ENCODE data around the gene MVB12B.

MVB12B gene

DNA sequence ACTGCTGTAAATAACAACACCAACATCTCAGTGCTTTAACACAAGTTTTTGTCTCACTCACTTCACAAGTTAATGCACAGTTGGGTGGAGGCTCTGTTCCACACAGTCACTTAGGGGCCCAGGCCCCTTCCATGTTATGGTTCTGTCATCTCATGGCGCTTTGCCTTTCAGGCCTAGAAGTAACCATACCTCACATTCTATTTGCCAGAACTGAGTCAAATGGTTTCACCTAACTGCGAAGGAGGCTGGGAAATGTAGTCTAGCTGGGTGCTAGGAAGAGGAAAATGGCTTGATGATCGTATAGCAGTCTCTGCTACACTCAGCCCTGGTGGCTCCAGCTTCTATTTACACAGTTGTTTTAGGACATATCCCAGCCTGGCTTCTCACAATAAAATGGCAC lies 23.1 kb upstream of the MVB12B start:
- no peak for DNase-seq (ENCODE audit: low read depth)

DNA sequence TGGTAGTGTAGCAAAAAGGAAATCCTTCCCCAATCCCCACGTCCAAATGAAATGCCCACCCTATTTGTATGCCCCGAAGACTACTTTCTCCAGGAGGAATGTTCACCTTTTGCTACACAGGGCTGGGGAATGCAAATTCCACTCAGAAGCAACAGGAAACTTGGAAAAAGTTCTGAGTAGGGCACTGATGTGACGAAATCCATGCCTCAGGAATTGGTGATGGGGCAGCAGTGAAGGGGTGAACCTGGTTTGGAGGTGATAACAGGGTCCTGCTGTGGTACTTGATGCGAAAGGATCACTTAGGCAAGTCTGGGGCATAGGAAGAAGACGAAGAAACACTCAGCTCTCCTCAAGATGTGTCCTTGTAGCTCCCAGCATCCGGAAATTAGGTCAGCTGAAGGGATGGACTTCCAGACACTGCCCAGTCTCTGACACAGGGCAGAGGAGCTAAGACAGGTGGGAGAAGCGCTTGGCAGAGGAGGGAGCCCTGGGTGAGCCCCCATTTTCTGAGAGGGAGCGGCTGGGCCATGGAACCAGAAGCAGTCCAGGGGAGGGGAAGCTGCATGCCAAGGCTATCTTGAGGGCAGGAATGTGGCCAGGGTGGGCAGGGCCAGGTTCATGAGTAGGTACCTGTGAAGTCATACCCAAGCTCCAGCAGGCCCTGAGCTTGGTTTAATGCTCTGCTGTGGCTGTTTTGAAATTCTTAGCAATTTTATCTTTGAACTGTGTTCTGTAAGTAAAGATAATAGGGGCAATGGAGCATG lies 22.2 kb upstream of the MVB12B start:
- DNase-seq (ENCODE audit: low read depth) = no peak

DNA sequence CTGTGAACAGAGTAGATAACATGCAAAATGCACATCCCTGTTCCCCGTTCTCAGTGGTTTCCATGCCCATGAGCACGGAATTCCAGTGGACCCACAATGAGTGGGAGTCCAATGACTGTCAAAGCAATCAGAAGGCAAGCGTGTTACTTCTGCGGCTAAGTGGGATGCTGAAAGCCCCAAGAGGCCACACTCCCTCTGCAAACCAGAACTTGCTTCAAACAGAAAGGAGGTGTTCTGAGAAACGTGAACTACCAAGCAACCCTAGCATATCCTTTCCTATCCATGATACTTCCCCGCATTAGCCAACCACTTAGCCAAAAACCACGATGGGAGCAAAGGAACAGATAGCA lies 21.7 kb upstream of the MVB12B start:
- no peak for DNase-seq (ENCODE audit: low read depth)

DNA sequence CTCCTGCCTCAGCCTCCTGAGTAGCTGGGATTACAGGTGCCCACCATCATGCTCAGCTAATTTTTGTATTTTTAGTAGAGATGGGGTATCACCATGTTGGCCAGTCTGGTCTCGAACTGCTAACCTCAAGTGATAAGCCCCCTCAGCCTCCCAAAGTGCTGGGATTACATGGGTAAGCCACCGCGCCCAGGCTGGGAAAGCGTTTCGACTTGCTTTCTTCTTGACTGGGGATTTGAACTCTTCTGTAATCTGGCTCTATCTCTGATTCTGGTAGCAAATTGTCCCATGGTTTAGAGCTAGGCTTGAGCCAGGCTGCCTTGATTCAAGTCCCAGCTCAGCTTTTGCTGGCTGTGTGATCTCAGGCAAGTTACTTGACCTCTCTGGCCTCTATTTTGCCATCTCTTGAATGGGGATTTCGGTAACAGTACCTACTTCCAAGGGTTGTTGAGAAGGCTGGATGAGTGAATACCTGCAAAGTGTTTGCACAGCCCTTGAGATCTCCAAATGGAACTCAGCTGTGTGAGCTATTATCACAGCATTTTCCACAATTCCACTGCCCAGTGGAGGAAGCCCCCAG lies 20.5 kb upstream of the MVB12B start:
- no peak for DNase-seq (ENCODE audit: low read depth)

DNA sequence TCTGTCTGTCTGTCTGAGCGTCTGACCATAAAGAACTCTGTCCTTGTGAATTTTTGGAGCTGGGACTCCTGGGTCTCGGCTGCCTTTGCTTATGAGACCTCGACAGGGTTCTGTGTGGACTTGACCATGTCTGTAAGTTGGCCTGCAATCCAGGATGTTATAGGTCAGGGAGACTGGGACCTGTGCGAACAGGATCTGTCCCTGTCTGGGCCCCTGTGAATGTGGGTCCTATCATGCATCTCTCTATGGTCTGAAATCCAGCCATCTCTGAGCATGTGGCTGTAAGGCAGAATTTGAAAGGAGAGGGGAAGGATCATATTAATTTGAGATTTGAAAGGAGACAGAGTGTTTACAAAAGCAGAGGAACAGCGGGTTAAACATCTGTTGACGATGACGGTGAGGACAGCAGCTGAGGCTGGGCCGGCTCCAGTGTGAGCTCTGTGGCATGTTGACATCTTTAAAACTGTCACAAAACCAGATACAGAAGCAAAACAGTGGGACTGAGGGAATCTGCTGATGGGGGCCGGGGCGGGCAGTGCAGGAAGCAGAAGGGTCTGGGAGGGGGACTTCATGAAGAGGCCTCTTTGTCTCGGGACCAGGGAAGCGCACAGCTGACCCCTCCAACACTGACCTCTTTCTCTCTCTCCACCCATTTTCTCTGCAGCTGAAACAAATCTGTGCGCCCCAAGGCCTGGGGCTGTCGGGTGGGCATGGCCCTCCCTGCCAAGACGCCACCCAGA lies 19.1 kb upstream of the MVB12B start:
- no peak for DNase-seq (ENCODE audit: low read depth)

DNA sequence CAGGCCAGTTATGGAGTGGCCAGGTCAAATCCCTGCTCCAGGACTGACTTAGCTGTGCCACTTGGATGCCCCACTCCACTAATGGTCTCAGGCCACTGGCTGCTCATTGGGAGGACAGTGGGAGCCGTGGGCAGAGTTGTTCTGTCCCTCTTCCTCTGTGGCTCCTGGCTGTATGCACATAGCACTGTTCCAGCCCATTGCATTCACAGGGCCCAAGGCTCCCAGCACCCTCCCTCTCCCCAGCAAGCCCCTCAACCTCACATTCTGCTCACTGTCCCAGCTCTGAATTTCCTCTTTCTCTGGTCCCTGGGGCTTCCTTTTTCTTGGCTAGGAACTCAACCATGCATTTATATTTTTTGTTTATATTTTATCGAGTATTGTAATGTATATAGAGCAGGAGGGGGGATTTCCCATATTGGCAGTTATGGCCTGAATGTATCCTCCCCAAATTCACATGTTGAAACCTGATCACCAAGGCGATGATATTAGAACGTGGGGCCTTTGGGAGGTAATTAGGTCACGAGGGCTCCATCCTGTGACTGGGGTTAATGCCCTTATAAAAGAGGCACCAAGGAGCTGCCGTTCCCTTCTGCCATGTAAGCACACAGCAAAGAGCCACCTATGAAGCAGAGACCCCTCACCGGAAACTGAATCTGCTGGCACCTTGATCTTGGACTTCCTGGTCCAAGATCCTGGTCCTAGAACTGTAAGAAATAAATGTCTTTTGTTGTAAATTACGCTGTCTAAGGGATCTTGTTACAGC lies 17.0 kb upstream of the MVB12B start:
- no peak for DNase-seq (ENCODE audit: low read depth)

DNA sequence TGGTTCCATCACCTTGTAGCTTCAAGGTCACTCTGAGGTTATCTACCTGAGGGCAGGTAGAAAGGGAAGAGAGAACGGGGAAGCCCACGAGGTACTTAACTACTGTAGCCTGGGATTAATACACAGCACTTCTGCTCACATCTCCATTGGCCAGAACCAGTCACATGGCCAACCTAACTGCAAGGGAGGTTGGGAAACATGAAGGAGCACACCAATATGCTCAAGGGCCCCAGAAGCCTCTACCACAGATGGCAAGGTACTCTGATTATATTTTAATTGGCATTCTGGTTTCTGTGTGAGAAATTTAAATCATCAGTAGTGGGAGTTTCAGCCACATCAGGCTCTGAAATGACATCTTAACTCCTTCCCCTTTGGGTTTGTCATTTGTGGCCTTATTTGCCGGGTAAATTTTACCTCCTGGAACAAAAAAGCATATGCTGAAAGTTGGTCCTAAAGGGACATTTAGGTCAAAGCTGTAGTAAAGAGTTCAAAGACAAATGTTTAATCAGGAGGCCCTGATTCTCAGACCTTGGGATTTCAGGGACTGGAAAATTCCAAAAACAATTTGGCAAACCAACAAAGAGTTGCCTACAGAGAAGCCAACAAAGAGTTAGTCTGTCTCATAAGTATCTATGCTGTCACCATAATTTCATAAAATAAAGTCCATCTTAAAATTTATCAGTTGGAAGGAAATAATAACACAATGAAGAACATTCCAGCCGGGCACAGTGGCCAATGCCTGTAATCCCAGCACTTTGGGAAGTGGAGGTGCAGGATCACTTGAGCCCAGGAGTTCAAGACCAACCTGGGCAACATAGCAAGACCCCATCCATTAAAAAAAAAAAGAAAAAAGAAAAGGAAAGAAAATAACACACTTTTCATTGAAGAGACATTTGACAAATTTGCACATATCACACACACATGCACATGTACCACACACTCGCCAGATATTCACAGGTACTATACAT lies 13.8 kb upstream of the MVB12B start:
- DNase-seq (ENCODE audit: low read depth) = no peak

DNA sequence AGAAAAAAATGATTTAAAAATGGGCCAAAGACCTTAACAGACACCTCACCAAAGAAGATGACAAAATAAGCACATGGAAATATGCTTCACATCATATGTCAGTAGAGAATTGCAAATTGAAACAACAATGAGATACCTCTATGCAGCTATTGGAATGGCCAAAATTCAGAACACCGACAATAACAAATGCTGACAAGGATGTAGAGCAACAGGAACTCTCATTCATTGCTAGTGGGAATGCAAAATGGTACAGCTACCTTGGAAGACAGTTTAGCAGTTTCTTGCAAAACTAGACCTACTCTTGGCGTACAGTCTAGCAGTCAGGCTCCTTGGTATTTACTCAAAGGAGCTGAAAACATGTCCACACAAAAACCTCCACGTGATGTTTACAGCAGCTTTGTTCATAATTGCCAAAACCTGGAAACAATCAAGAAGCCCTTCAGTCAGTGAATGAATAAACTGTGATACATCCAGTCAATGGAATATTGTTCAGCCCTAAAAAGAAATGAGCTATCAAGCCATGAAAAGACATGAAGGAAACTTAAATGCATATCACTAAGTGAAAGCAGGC lies 10.5 kb upstream of the MVB12B start:
- no peak for DNase-seq (ENCODE audit: low read depth)

DNA sequence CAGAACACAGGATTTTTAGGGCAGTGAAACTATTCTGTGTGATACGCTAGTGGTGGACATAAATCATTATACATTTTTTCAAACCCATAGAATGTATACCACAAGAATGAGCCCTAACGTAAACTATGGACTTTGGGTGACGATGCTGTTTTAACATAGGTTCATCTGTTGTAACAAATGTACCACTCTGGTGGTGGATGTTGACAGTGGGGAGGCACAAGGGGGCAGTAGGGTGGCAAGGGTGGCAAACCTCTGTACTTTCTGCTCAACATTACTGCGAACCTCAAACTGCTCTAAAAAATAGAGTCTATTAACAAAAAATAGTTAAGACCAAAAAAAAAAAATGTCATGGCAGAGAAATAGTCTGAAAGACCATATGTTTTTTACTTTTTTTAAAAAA lies 9.1 kb upstream of the MVB12B start:
- DNase-seq (ENCODE audit: low read depth) = no peak

DNA sequence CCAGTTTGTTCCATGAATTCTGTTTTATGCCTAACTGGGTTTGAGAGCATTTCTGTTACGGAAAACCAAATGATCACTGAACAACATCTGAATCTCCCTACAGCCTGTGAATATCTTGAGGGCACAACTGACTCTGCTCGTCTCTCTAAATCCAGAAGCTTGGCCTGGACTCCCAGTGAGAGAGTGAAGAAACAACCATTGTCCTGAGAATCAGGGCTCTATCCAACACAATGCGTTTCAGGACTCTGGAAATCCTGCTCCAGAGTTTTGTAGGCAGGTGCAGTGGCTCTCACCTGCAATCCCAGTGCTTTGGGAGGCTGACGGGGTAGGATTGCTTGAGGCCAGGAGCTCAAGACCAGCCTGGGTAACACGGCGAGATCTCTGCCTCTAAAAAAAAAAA lies 7.8 kb upstream of the MVB12B start:
- no peak for DNase-seq (ENCODE audit: low read depth)

DNA sequence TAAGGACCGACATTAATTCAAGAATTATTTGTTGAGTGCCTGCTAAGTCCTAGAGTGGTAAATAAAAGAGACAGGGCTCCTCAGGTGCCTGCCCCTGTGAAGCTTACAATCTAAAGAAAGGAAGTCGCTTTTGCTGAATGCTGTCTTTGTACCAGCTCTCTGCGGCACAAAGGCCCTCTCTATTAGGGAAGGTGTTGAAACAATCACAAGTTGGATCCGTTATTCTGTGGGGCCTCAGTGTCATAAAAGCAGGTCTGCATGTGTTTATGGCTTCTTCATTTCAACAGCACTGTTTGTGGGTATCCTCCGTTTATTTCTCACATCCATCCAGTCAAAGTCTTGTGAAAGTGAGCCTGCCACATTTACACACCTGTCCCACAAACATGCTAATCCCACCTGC lies 7.0 kb upstream of the MVB12B start:
- no peak for DNase-seq (ENCODE audit: low read depth)

DNA sequence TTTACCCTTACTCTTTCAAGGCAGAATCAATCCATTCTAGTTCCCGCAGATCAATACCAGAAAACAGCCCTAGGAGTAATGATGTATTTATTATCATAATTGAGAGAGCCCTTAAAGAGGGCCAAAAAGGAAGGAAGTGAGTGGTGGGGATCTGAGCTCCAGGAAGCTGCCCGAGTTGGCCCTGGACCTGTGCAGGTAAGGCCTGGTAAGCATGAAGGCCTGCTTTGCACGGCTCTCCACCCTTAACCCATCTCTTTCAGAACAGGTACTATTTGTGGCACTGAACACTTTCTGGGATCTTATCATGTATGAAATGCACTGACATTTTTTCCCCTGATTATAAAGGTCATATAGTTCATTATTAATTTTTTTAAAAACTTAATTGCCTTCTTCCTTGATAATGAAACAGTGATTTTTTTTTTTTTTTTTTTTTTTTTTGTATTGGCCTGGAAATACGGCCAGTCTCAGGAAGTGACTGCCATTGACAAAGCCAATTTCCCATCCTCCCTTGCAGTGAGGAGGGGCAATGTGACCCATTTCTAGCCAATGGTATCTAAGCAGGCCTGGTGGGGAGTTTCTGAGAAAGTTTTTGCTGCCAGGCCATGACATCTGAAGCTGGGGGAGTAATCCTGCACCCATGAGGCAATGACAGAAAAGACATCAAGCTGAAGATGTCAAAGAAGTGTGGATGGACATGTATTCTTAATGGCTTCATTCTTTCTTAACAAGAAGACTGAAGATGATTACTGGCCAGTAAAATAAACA lies 6.3 kb upstream of the MVB12B start:
- no peak for DNase-seq (ENCODE audit: low read depth)

DNA sequence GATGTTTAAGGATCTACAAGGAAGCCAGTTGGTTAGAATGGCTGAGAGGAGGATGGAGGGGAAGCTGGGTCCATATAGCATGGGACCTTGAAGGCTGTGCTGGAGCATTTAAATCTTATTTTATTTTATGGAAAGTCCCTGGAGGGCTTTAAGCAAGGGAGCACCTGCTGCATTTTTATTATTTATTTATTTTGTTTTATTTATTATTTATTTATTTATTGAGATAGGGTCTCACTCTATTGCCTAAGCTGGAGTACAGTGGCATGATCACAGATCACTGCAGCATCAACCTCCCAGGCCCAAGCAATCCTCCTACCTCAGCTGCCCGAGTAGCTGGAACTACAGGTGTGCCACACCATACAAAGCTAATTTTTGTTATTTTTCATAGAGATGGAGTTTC lies 4.9 kb upstream of the MVB12B start:
- no peak for DNase-seq (ENCODE audit: low read depth)

DNA sequence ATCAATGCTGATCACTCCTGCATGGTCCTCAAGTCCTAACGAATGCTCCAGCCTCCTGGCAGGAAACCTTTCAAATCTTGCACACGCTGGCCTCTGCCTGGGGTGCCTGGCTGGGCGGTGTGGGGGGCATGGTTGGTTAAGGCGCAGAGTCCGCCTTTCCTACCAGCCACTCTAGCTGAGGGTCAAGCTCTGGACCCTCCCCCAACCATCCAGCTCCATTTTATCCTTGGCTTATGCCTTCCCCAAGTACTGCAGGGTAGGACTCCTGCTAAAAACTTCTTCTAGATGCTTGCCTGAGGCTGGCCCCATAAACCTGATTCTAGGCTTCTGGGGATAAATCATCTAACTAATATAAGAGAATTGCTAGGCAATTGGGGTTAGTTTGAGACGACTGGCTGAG lies 808 bp upstream of the MVB12B start:
- DNase-seq (ENCODE audit: low read depth) = no peak

DNA sequence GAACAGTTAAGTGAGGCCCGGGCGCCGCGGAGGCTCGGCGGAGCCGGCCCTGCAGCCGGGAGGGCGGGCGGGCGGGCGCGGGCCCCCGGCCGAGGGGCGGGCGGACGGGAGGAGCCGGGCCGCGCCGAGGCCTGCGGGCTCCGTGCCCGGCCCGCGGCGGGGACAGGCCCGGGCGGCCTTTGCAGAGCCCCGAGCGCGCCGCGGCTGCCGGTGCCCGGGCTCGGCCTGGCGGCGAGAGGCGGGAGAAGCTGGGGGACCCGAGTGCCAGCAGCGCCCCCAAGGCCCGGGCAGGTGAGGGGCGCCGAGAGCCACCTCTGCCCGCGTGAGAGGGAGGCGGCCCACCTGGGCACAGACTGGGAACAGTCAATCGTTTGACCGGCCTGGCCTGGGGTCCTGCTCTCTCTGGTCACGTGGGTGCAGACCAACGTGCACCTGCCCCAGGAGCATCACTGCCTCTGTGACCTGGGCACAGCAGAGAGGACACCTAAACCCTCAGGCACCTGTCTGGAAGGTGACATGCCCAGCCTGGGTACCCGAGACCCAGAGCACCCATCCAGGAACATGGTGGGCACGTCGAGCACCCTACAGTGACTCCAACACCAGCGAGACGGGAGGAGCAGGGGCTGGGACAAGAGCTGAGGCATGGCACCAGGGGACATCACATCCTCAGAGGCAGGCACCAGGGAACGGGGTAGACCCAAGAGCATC lies 531 bp downstream of the MVB12B start:
- DNase-seq (ENCODE audit: low read depth) = peak; percentile 6

DNA sequence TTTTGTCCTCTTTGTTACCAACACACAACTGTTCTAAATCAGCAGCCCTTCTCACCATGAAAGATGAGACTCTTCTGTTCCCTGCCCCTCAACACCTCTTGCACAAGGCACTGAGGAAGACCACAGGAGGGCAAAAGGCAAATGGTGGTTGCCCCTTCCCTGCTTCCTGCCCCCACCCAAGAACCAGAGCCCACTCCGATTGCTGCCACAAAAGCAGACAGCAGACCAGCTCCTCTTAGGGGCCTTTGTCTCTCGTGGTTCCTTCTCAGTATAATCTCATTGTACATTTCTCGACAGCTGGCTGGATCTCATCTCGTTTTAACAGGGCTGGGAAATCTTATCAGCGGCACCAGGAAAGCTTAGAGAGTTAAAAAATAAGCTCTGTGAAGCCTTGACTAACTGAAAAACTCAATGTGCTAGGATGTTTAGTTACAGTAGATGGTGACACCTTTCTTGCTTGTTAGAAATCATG lies 1.1 kb downstream of the MVB12B start:
- no peak for DNase-seq (ENCODE audit: low read depth)

DNA sequence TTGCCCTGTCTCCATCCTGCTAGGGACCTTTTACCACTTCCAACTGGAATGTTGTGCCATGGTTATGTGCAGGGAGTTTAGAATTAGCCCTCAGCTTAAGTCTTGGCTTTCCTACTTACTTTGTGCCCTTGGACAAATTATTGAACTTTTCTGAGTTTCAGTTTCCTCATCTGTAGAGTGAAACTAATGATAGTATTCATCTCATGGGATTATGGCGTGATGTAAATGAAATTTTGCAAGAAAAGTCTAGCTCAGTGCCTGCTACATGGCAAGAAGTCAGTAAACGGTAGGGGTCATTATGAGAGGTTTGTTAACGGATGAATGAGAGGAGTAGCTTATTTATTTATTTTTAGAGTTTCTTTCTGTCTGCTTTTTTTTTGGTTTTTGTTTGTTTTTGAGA lies 1.8 kb downstream of the MVB12B start:
- DNase-seq (ENCODE audit: low read depth) = no peak

DNA sequence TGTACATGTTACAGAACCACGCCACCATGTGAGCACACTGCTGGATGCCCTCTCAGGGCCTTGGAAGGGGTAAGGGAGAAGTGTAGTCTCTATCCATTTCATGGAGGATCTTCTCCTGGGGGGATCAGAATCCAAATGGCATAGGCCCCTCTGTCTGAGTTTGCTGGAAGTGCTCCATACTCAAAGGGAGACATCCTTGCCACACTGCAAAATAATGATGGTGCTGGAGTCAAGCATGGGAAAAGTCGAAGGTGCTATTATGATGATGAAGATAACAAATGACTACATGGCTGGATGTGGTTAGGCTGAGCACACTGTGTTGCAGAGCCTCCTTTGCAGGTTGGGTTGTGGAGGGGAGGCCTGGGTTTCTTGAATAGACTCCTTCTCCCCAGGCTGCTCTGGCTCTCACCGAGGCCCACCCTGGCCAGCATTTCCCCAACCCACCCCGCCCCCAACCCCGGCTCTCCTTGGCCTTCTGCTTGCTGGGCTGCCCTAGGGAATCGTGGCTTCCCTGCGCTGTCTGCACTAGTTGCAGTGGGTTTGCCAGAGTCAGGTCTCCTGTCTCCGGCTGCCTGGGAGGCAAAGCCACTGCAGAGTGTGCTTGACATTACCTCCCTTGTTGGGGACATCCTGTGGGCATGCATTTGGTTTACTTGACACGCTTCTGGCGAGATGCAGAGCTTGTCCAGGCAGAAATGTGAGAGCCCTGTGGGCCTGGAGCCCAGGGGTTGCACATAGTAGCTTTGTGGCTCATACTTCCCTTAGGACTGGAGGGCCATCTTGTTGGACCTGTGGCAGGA lies 3.0 kb downstream of the MVB12B start:
- no peak for DNase-seq (ENCODE audit: low read depth)

DNA sequence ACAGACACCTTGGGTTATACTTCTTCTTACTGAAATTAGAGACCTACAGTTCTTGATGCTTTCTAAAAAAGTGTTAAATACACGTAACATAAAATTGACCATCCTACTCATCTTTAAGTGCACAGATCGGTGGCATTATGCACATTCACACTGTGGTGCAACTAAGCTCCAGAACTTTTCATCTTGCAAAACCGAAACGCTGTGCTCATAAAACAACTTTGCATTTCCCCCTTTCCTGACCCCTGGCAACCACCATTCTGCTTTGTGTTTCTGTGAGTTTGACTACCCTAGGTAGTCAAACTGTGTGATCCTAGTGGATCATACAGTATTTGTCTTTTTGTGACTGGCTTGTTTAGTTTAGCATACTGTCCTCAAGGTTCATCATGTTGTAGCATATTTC lies 3.9 kb downstream of the MVB12B start:
- DNase-seq (ENCODE audit: low read depth) = no peak
